Activated naive CD4-positive, alpha-beta T cell treated with anti-CD3 and anti-CD28 coated beads, Interleukin-2, amount 50 U/mL, for 24 hours (primary cell): ENCODE measurements around the gene PCDHGA12.
A peak's percentile ranks its signal among the peaks of the same experiment; 100 is the strongest.
"Not testable (repeated sequence)": the region's sequence is repeated elsewhere in the genome, so short reads cannot be mapped to it uniquely, and the experiment has no call there.

Source experiments
- H3K27ac Mint-ChIP-seq: one replicate; pipeline ENCODE4 v1.8.0; 2021; ENCODE audit warnings: mild to moderate bottlenecking, mixed read lengths
- H3K27me3 Mint-ChIP-seq: one replicate; pipeline ENCODE4 v1.8.0; 2021; ENCODE audit warnings: mixed read lengths
- H3K36me3 Mint-ChIP-seq: one replicate; pipeline ENCODE4 v1.8.0; 2021; ENCODE audit warnings: mixed read lengths
- H3K4me1 Mint-ChIP-seq: one replicate; pipeline ENCODE4 v1.8.0; 2021; ENCODE audit warnings: mixed read lengths
- H3K4me3 Mint-ChIP-seq: one replicate; pipeline ENCODE4 v1.8.0; 2021; ENCODE audit warnings: mild to moderate bottlenecking, mixed read lengths
- H3K9me3 Mint-ChIP-seq: one replicate; pipeline ENCODE4 v1.8.0; 2021; ENCODE audit warnings: mixed read lengths

The PCDHGA12 gene

DNA sequence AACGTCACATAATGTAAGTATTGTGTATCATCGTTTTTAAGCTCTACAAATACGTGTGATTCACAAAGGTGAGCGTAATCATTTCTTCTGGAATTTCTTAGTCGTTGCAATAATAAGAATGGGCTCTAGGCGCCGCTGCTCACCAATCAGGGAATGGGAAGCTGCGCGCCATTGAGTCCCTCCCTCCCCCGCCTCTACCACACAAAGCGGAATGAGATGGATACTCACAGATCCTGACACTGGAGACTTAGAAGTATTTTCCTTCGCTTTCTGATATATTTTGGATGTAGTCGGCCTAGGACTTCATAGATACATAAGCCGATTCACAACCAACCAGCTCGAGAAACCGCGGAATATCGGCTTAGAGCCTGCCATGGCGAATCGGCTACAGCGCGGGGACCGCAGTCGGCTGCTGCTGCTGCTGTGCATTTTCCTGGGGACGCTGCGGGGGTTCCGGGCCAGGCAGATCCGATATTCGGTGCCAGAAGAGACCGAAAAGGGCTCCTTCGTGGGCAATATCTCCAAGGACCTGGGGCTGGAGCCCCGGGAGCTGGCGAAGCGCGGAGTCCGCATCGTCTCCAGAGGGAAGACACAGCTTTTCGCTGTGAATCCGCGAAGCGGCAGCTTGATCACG is 9.3 kb upstream of the PCDHGA12 start, which contains the start of gene PCDHGA11:
PCDHGA11 (plus strand) TSS at position 197 of the 634 bp plus-strand sequence; CDS start at position 374, 177 bp downstream.
- H3K4me1 Mint-ChIP-seq, result no peaks in the 10 kb centered on the region
- H3K27ac Mint-ChIP-seq, result peak within 1 kb of the TSS; percentile 17
- peaks cover 59% of the 10 kb centered on the region for H3K27me3 Mint-ChIP-seq
- H3K36me3 Mint-ChIP-seq, result peaks cover 27% of the 10 kb centered on the region
- peaks cover 26% of the 10 kb centered on the region for H3K9me3 Mint-ChIP-seq
- H3K4me3 Mint-ChIP-seq, result peak within 1 kb of the TSS; percentile 70

DNA sequence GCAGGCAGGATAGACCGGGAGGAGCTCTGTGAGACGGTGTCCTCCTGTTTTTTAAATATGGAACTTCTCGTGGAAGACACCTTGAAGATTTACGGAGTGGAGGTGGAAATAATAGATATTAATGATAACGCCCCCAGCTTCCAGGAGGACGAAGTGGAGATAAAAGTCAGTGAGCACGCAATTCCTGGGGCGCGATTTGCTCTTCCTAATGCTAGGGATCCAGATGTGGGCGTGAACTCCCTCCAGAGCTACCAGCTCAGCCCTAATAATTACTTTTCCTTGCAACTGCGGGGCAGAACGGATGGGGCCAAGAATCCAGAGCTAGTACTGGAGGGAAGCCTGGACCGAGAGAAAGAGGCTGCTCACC is 8.8 kb upstream of the PCDHGA12 start:
- H3K27ac Mint-ChIP-seq, result peak overlapping the region; percentile 17
- H3K4me1 Mint-ChIP-seq, result no peaks in the 10 kb centered on the region
- H3K9me3 Mint-ChIP-seq, result peaks cover 26% of the 10 kb centered on the region
- H3K36me3 Mint-ChIP-seq, result peaks cover 27% of the 10 kb centered on the region
- H3K27me3 Mint-ChIP-seq, result peaks cover 60% of the 10 kb centered on the region
- H3K4me3 Mint-ChIP-seq, result peak overlapping the region; percentile 70

DNA sequence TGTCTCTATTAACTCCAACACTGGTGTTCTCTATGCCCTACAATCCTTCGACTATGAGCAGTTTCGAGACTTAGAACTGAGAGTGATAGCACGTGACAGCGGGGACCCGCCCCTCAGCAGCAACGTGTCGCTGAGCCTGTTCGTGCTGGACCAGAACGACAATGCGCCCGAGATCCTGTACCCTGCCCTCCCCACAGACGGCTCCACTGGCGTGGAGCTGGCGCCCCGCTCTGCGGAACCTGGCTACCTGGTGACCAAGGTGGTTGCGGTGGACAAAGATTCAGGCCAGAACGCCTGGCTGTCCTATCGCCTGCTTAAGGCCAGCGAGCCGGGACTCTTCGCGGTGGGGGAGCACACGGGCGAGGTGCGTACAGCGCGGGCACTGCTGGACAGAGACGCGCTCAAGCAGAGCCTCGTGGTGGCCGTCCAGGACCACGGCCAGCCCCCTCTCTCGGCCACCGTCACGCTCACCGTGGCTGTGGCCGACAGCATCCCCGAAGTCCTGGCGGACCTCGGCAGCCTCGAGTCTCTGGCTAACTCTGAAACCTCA is 7.5 kb upstream of the PCDHGA12 start:
- Mint-ChIP-seq H3K27me3 (peaks cover 62% of the 10 kb centered on the region), H3K27ac (no peak overlapping the region), H3K4me3 (no peak overlapping the region), H3K4me1 (no peaks in the 10 kb centered on the region), H3K36me3 (peaks cover 25% of the 10 kb centered on the region), H3K9me3 (peaks cover 28% of the 10 kb centered on the region)

DNA sequence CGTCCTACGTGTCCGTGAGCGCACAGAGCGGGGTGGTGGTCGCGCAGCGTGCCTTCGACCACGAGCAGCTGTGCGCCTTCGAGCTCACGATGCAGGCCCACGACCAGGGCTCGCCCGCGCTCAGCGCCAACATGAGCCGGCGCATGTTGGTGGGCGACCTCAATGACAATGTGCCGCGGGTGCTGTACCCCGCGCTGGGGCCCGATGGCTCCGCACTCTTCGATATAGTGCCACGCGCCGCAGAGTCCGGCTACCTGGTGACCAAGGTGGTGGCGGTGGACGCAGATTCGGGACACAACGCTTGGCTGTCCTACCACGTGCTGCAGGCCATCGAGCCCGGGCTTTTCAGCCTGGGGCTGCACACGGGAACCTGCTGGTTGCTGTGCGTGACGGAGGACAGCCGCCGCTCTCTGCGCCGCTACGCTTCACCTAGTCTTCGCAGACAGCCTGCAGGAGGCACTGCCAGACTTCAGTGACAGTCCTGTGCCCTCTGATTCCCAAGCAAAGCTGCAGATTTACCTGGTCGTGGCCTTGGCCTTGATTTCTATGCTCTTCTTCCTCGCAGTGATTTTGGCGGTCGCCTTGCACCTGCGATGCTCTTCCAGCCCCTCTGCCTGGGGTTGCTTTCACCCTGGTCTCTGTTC is 2.4 kb upstream of the PCDHGA12 start:
- no peak overlapping the region for H3K4me3 Mint-ChIP-seq
- no peak overlapping the region for H3K27ac Mint-ChIP-seq
- H3K27me3 Mint-ChIP-seq, result peaks cover 56% of the 10 kb centered on the region
- H3K9me3 Mint-ChIP-seq, result peaks cover 32% of the 10 kb centered on the region
- peaks cover 18% of the 10 kb centered on the region for H3K36me3 Mint-ChIP-seq
- H3K4me1 Mint-ChIP-seq, result peaks cover 16% of the 10 kb centered on the region

DNA sequence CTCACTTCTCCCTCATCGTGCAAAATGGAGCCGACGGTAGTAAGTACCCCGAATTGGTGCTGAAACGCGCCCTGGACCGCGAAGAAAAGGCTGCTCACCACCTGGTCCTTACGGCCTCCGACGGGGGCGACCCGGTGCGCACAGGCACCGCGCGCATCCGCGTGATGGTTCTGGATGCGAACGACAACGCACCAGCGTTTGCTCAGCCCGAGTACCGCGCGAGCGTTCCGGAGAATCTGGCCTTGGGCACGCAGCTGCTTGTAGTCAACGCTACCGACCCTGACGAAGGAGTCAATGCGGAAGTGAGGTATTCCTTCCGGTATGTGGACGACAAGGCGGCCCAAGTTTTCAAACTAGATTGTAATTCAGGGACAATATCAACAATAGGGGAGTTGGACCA is 979 bp downstream of the PCDHGA12 start:
- Mint-ChIP-seq H3K27ac (no peak overlapping the region), H3K4me3 (peak overlapping the region; percentile 2)

DNA sequence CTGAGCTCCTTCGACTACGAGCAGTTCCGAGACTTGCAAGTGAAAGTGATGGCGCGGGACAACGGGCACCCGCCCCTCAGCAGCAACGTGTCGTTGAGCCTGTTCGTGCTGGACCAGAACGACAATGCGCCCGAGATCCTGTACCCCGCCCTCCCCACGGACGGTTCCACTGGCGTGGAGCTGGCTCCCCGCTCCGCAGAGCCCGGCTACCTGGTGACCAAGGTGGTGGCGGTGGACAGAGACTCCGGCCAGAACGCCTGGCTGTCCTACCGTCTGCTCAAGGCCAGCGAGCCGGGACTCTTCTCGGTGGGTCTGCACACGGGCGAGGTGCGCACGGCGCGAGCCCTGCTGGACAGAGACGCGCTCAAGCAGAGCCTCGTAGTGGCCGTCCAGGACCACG is 2.0 kb downstream of the PCDHGA12 start:
- Mint-ChIP-seq H3K9me3 (peaks cover 37% of the 10 kb centered on the region), H3K27me3 (peaks cover 48% of the 10 kb centered on the region), H3K4me3 (peak overlapping the region; percentile 30), H3K36me3 (peaks cover 22% of the 10 kb centered on the region), H3K4me1 (peaks cover 16% of the 10 kb centered on the region)
- not testable (repeated sequence) for H3K27ac Mint-ChIP-seq

More for the DNA sequence above, 979 bp downstream of the PCDHGA12 start:
- peaks cover 22% of the 10 kb centered on the region for H3K36me3 Mint-ChIP-seq
- H3K27me3 Mint-ChIP-seq, result peaks cover 52% of the 10 kb centered on the region
- H3K4me1 Mint-ChIP-seq, result peaks cover 16% of the 10 kb centered on the region
- peaks cover 41% of the 10 kb centered on the region for H3K9me3 Mint-ChIP-seq

DNA sequence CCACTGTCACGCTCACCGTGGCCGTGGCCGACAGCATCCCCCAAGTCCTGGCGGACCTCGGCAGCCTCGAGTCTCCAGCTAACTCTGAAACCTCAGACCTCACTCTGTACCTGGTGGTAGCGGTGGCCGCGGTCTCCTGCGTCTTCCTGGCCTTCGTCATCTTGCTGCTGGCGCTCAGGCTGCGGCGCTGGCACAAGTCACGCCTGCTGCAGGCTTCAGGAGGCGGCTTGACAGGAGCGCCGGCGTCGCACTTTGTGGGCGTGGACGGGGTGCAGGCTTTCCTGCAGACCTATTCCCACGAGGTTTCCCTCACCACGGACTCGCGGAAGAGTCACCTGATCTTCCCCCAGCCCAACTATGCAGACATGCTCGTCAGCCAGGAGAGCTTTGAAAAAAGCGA is 2.4 kb downstream of the PCDHGA12 start:
- Mint-ChIP-seq H3K36me3 (peaks cover 22% of the 10 kb centered on the region), H3K9me3 (peaks cover 37% of the 10 kb centered on the region), H3K27me3 (peaks cover 48% of the 10 kb centered on the region), H3K4me1 (peaks cover 16% of the 10 kb centered on the region), H3K27ac (peak overlapping the region; percentile 46)
- H3K4me3 Mint-ChIP-seq, result not testable (repeated sequence)

DNA sequence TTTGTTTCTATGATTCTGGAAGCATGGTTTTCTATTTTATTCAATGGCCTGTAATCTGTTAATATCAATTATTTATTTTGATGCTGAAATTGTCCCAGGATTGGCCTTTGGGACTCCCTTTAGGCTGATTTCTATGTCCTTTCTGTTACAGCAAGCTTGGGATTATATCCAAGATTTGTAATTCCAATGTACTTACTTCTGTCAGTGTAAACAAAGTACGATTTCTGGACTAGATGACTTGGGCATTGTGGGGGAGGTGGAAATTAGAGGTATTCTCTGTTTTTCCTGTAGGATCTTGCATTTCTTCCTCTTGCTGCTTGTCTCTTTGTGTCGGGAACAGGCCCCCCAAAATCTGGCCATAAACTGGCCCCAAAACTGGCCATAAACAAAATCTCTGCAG is 3.7 kb downstream of the PCDHGA12 start:
- no peak overlapping the region for H3K27ac Mint-ChIP-seq
- H3K27me3 Mint-ChIP-seq, result peaks cover 44% of the 10 kb centered on the region
- H3K4me3 Mint-ChIP-seq, result no peak overlapping the region
- H3K9me3 Mint-ChIP-seq, result peaks cover 31% of the 10 kb centered on the region
- H3K36me3 Mint-ChIP-seq, result peaks cover 20% of the 10 kb centered on the region
- peaks cover 16% of the 10 kb centered on the region for H3K4me1 Mint-ChIP-seq

DNA sequence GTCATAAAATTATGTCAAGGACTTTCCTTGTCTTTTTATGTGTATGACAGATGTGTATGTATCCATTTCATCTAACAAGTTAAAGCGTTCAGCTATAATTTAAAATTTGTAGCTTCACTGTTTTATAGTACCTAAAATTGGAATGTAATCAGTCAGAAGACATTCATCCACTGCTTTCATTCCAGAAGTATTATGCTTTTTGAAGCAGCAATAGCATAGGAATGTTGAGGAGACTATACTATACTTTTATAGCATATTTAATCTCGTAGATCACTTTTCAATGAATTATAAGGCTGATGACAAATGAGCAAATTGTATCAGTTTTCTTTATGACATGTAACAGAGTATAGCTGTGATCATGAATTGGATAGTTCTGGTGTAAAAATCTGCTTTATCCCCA is 6.9 kb downstream of the PCDHGA12 start:
- Mint-ChIP-seq H3K27me3 (peaks cover 26% of the 10 kb centered on the region), H3K4me3 (no peak overlapping the region), H3K9me3 (peaks cover 17% of the 10 kb centered on the region), H3K36me3 (peaks cover 9% of the 10 kb centered on the region), H3K4me1 (no peaks in the 10 kb centered on the region), H3K27ac (no peak overlapping the region)

DNA sequence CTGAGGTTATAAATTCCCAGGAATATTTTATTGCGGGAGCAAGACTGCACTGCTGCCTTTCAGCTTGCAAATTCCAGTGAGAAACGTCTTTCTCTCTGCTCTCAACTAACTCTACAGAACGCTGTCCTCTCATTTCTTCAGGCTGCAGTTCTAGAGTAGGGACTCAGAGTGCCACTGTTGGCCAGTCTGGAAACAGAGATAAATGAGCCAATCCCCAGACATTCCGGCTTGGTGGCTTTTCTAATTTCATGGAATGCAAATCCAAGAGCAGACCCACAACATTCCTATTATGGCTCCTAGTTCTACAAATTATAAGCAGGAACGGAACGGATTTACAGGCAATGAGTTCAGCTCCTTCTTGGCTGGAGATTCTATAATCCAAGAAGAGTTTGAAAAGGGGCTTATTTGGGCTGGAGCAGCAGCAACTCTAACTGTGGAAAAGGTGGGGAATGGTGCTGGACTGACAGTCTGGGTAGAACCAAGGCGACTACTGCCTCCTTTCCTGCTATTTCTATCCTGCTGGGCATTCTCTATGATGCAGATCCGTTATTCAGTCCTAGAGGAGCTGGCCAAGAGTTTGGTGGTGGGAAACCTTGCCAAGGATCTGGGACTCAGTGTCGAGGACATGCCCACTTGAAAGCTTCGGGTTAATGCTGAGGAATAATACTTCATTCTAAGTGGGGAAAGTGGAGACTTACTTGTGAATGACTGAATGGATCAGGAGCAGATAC is 9.3 kb downstream of the PCDHGA12 start:
- Mint-ChIP-seq H3K36me3 (peaks cover 1% of the 10 kb centered on the region), H3K27me3 (peaks cover 21% of the 10 kb centered on the region), H3K4me3 (no peak overlapping the region), H3K9me3 (peaks cover 17% of the 10 kb centered on the region), H3K4me1 (no peaks in the 10 kb centered on the region), H3K27ac (no peak overlapping the region)

DNA sequence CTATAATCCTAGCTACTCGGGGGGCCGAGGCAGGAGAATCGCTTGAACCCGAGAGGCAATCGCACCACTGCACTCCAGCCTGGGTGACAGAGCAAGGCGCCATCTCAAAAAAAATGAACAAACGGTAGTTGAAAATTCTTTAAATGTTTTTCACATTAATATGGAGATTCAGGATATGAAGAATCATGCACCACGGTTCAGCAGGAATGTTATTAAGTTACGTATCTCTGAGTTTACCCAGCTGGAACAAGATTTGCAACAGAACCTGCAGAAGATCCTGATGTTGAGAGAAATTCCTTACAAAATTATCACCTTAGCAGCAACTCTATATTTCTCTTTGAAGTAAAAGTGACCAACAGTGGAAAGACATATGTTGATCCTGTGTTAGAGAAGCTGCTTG is 10.0 kb downstream of the PCDHGA12 start:
- Mint-ChIP-seq H3K27ac (no peak overlapping the region), H3K9me3 (peaks cover 12% of the 10 kb centered on the region), H3K27me3 (peaks cover 22% of the 10 kb centered on the region), H3K36me3 (no peaks in the 10 kb centered on the region), H3K4me3 (no peak overlapping the region), H3K4me1 (no peaks in the 10 kb centered on the region)

DNA sequence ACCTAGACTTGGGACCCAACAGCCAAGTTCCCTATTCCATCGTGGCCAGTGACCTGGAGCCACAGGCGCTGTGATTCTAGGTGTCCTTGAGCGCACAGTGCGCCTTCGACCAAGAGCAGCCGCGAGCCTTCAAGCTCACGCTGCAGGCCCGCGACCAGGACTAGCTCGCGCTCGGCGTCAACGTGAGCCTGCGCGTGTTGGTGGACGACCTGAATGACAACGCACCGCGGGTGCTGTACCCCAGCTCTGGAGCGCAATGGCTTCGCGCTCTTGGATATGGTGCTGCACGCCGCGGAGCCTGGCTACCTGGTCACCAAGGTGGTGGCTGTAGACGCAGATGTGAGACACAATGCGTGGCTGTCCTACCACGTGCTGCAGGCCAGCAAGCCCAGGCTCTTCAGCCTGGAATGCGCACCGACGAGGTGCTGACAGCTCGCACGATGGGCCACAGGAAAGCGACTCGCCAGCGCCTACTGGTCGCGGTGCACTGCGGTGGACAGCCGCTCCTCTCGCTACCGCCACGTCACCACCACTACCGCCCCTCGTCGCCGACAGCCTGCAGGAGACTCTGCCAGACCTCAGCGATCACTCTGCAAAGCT is 11.4 kb downstream of the PCDHGA12 start:
- Mint-ChIP-seq H3K4me3 (no peak overlapping the region), H3K27me3 (peaks cover 23% of the 10 kb centered on the region), H3K9me3 (peaks cover 10% of the 10 kb centered on the region), H3K4me1 (no peaks in the 10 kb centered on the region), H3K27ac (no peak overlapping the region), H3K36me3 (no peaks in the 10 kb centered on the region)

DNA sequence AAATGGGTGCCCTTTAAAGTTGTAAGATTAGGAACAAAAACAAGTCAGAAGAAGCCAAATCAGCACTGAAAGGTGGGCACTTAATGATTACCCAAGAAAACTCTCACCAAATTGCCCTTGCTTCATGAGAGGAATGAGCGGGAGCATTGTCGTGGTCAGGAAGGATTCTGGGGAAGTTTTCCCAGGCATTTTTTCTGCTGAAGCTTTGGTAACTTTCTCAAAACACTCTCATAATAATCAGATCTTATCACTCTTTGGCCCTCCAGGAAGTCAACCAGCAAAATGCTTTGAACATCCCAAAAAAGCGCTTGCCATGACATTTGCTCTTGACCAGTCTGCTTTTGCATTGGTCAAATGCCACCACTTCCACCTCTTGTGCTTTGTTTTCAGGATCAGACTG is 35.0 kb downstream of the PCDHGA12 start:
- peaks cover 4% of the 10 kb centered on the region for H3K36me3 Mint-ChIP-seq
- H3K4me3 Mint-ChIP-seq, result no peak overlapping the region
- H3K4me1 Mint-ChIP-seq, result no peaks in the 10 kb centered on the region
- H3K27me3 Mint-ChIP-seq, result peaks cover 20% of the 10 kb centered on the region
- no peaks in the 10 kb centered on the region for H3K9me3 Mint-ChIP-seq
- no peak overlapping the region for H3K27ac Mint-ChIP-seq

DNA sequence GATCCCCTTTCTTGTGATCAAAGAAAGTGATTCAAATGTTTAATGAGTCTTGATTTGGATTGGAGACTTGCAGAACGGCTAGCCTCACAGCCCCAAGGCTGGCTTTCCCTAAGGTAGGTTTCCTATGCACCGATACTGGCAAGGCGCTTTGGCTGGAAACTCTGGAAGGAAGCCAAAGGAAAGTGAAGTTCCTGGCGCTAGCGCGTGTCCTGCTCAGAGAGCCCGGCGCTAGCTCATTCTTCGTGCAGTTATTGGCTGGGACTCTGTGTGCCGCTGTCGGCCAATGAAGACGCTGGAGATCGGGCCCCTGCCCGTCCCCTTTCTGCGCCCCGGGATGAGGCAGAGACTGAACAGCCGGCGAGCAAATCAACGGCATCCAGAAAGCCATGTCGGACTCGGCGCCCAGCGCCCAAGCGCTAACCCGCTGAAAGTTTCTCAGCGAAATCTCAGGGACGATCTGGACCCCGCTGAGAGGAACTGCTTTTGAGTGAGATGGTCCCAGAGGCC is 45.4 kb downstream of the PCDHGA12 start, which contains the start of gene PCDHGC3:
PCDHGC3 (plus strand) TSS at position 342 of the 507 bp plus-strand sequence; CDS start at position 493, 151 bp downstream.
- Mint-ChIP-seq H3K9me3 (no peaks in the 10 kb centered on the region), H3K27ac (peak within 1 kb of the TSS; percentile 38), H3K4me1 (peaks cover 28% of the 10 kb centered on the region), H3K4me3 (peak within 1 kb of the TSS; percentile 94), H3K36me3 (peaks cover 2% of the 10 kb centered on the region), H3K27me3 (peaks cover 47% of the 10 kb centered on the region)
